Measurements from ENCODE around the gene OR51F2. TPM values are rescaled to one million over a fixed set of nuclear protein-coding genes. Genes with fewer than 3 reads are reported as not detected.

The OR51F2 gene
- total and polyA plus RNA-seq, 2 of the 13 experiments (the other 11 are each of a cell fraction or from before 2014, with no cell fraction given), result not detected

GRCh38 chr11:4804280-4804679 lies 16.8 kb upstream of the OR51F2 start, which contains the start of gene OR52R1 (continued):
- TF ChIP-seq, protein P1, sequence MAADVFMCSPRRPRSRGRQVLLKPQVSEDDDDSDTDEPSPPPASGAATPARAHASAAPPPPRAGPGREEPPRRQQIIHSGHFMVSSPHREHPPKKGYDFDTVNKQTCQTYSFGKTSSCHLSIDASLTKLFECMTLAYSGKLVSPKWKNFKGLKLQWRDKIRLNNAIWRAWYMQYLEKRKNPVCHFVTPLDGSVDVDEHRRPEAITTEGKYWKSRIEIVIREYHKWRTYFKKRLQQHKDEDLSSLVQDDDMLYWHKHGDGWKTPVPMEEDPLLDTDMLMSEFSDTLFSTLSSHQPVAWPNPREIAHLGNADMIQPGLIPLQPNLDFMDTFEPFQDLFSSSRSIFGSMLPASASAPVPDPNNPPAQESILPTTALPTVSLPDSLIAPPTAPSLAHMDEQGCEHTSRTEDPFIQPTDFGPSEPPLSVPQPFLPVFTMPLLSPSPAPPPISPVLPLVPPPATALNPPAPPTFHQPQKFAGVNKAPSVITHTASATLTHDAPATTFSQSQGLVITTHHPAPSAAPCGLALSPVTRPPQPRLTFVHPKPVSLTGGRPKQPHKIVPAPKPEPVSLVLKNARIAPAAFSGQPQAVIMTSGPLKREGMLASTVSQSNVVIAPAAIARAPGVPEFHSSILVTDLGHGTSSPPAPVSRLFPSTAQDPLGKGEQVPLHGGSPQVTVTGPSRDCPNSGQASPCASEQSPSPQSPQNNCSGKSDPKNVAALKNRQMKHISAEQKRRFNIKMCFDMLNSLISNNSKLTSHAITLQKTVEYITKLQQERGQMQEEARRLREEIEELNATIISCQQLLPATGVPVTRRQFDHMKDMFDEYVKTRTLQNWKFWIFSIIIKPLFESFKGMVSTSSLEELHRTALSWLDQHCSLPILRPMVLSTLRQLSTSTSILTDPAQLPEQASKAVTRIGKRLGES (CRISPR knock-in tag; IDR thresholded peaks at IDR 0.05; ENCODE audit: borderline replicate concordance), result no peak
- TF ChIP-seq SMAD3 (CRISPR knock-in tag; IDR thresholded peaks at IDR 0.05) (no peak), ZNF841 (CRISPR knock-in tag; IDR thresholded peaks at IDR 0.05; ENCODE audit: borderline replicate concordance) (no peak), SP5 (CRISPR knock-in tag; IDR thresholded peaks at IDR 0.05; ENCODE audit: borderline replicate concordance, low read depth) (no peak)
- TF ChIP-seq, protein P2, sequence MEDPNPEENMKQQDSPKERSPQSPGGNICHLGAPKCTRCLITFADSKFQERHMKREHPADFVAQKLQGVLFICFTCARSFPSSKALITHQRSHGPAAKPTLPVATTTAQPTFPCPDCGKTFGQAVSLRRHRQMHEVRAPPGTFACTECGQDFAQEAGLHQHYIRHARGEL (CRISPR knock-in tag; IDR thresholded peaks at IDR 0.05), result no peak

DNA sequence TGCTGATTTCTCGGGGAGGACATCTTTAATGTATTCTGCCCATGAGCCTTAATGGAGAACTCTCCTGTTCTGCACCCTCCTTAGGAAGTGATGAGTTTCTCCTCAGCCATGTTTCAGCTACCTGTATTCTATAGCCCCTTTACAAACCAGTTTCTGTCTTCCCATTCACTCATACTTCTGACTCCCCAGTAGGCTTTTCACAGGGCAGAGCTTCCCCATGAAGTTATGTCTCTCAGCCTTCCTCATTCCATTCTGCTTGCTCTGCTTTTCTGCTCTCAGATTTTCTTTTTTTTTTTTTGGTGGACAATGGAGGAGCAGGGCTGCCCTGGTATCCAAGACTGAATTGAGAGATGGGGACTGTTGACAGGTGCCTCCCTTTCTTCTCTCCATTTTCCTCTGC lies 12.6 kb upstream of the OR51F2 start:
- DNase-seq (ENCODE audit: low spot score) (no peak), FAIRE-seq (no peak), ATAC-seq (no peak)
- H3K4me1 ChIP-seq (ENCODE audit: insufficient read depth, low read length), result no peaks in the 10 kb centered on the region
- no TSS peak for BruUV-seq (replicated peaks)
- in situ Hi-C loops (cut with HindIII; ENCODE audit: extremely low pct_ligation_motif_present, low pct_unique_long_range_greater_than_20kb) (no loop called here), intact Hi-C loops (cut with micrococcal nuclease; ENCODE audit: unreplicated experiment) (no loop called here)
- no peak overlapping the region for H3K27ac ChIP-seq (ENCODE audit: extremely low read length, insufficient read depth, low read length)
- no peak overlapping the region for H2AFZ ChIP-seq (ENCODE audit: low read length)
- peaks cover 0 to 6% of the 10 kb centered on the region in 2 experiments; a peak in 1 of 5 replicates for H3K27me3 ChIP-seq (ENCODE audit: control insufficient read depth in 1 of 2, insufficient read depth in 2 of 2, low read length in 2 of 2)
- ChIA-PET CTCF (ENCODE audit: low intra/inter-chr PET ratio, low total read pairs) (no interaction called here), POLR2A (no interaction called here)
- 0% methylated on average over 1 of the region's 1 CpG for WGBS (ENCODE audit: low lambda C conversion rate)
- H4K20me1 ChIP-seq (ENCODE audit: insufficient read depth, low read length), result no peaks in the 10 kb centered on the region
- H3K36me3 ChIP-seq (replicated peaks in 1 of 2; ENCODE audit: control insufficient read depth in 1 of 2, insufficient read depth in 2 of 2, low read length in 2 of 2), result no peaks in the 10 kb centered on the region
- H3K4me3 ChIP-seq (replicated peaks in 1 of 3; ENCODE audit: insufficient read depth in 1 of 3, low read depth in 2 of 3, low read length in 3 of 3), result no peak overlapping the region
- no peaks in the 10 kb centered on the region for H3K79me2 ChIP-seq (ENCODE audit: insufficient read depth, low read length)
- no peak overlapping the region for H3K9ac ChIP-seq (ENCODE audit: insufficient read depth, low read depth, low read length)
- no peak overlapping the region for H3K4me2 ChIP-seq (ENCODE audit: low read depth, low read length)
- no peaks in the 10 kb centered on the region for H3K9me3 ChIP-seq (ENCODE audit: low read length)
- TF ChIP-seq ARID5B (CRISPR knock-in tag; IDR thresholded peaks at IDR 0.05) (no peak), ZNF10 (CRISPR knock-in tag; IDR thresholded peaks at IDR 0.05; ENCODE audit: borderline replicate concordance, low read depth) (no peak), HIC2 (CRISPR knock-in tag; IDR thresholded peaks at IDR 0.05; ENCODE audit: low read depth) (no peak), LCORL (IDR thresholded peaks at IDR 0.05) (no peak), LCORL (CRISPR knock-in tag; IDR thresholded peaks at IDR 0.05) (no peak), TOE1 (CRISPR knock-in tag; IDR thresholded peaks at IDR 0.05) (no peak), SRSF9 (IDR thresholded peaks at IDR 0.05; ENCODE audit: borderline replicate concordance, insufficient read depth, low read depth, low read length, poor library complexity, severe bottlenecking) (no peak), CCAR2 (optimal IDR thresholded peaks at IDR 0.05; ENCODE audit: low read depth, low read length) (no peak), ELF4 (CRISPR knock-in tag; IDR thresholded peaks at IDR 0.05; ENCODE audit: borderline replicate concordance) (no peak), XRCC5 (optimal IDR thresholded peaks at IDR 0.05; ENCODE audit: low read length) (no peak)

Measured in HepG2 (cell line).